ENCODE measurements around the gene ZFP57.

GRCh38 chr6:29627755-29628418, 53.1 kb downstream of the ZFP57 start:
- TF ChIP-seq, protein P1, sequence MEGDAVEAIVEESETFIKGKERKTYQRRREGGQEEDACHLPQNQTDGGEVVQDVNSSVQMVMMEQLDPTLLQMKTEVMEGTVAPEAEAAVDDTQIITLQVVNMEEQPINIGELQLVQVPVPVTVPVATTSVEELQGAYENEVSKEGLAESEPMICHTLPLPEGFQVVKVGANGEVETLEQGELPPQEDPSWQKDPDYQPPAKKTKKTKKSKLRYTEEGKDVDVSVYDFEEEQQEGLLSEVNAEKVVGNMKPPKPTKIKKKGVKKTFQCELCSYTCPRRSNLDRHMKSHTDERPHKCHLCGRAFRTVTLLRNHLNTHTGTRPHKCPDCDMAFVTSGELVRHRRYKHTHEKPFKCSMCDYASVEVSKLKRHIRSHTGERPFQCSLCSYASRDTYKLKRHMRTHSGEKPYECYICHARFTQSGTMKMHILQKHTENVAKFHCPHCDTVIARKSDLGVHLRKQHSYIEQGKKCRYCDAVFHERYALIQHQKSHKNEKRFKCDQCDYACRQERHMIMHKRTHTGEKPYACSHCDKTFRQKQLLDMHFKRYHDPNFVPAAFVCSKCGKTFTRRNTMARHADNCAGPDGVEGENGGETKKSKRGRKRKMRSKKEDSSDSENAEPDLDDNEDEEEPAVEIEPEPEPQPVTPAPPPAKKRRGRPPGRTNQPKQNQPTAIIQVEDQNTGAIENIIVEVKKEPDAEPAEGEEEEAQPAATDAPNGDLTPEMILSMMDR (IDR thresholded peaks at IDR 0.05), result no peak
- TF ChIP-seq ZFX (IDR thresholded peaks at IDR 0.05; ENCODE audit: borderline replicate concordance), result no peak
